Fibroblast of lung (primary cell): ENCODE results near the gene STIM1. TPM values are rescaled to one million over a fixed set of nuclear protein-coding genes. Genes with fewer than 3 reads are reported as not detected.
A peak's percentile ranks its signal among the peaks of the same experiment; 100 is the strongest.

Experiments used
- DNase-seq, 2 donors: peaks; one replicate each; pipeline versions ENCODE4 v3.0.0 to v3.0.0-alpha.2; 2010; ENCODE audit warnings: low read depth in 2 of 2
- H2AFZ ChIP-seq: 2 replicates; pipeline ENCODE4 v1.5.1; 2012; ENCODE audit warnings: low read length, control low read depth, inconsistent platforms
- H3K27ac ChIP-seq: 2 replicates; pipeline ENCODE4 v1.5.1; 2011; ENCODE audit warnings: low read length, control low read depth; ENCODE audit not compliant: insufficient read depth
- H3K27me3 ChIP-seq: 2 replicates; pipeline ENCODE4 v1.5.1; 2011; ENCODE audit warnings: mild to moderate bottlenecking, low read length; ENCODE audit not compliant: control insufficient read depth, insufficient read depth
- H3K36me3 ChIP-seq: 2 replicates; pipeline ENCODE4 v1.5.1; 2011; ENCODE audit warnings: low read length; ENCODE audit not compliant: control insufficient read depth, insufficient read depth
- H3K4me1 ChIP-seq: 2 replicates; pipeline ENCODE4 v1.5.1; 2011; ENCODE audit warnings: low read length; ENCODE audit not compliant: control insufficient read depth, insufficient read depth; ENCODE audit errors: extremely low read depth
- H3K4me2 ChIP-seq: 2 replicates; pipeline ENCODE4 v1.5.1; 2011; ENCODE audit warnings: low read length, control low read depth; ENCODE audit not compliant: insufficient read depth; ENCODE audit errors: extremely low read depth
- H3K4me3 ChIP-seq, 4 experiments: fragments of 200-600 bp in 1 of 4; sonication (generic) in 1 of 4; replicated peaks in 1 of 4; 2 replicates each; pipeline ENCODE4 v1.5.1; 2011 to 2016; ENCODE audit warnings: low read length in 4 of 4, low read depth in 3 of 4, mild to moderate bottlenecking in 3 of 4, control low read depth in 2 of 4, inconsistent platforms in 1 of 4, mixed read lengths in 1 of 4; ENCODE audit not compliant: insufficient read depth in 1 of 4; ENCODE audit errors: control extremely low read depth in 1 of 4
- H3K79me2 ChIP-seq: 2 replicates; pipeline ENCODE4 v1.5.1; 2012; ENCODE audit warnings: mild to moderate bottlenecking, low read length, inconsistent platforms; ENCODE audit not compliant: control insufficient read depth, insufficient read depth
- H3K9ac ChIP-seq: 2 replicates; pipeline ENCODE4 v1.5.1; 2011; ENCODE audit warnings: mild to moderate bottlenecking, low read length, control low read depth; ENCODE audit not compliant: insufficient read depth
- H3K9me3 ChIP-seq: 2 replicates; pipeline ENCODE4 v1.5.1; 2012; ENCODE audit warnings: low read depth, low read length; ENCODE audit not compliant: control insufficient read depth, insufficient read depth
- H4K20me1 ChIP-seq: 2 replicates; pipeline ENCODE4 v1.5.1; 2011; ENCODE audit warnings: low read length; ENCODE audit not compliant: control insufficient read depth, insufficient read depth; ENCODE audit errors: extremely low read depth
- EZH2 ChIP-seq: IDR thresholded peaks from 2 replicates; pipeline ENCODE4 v1.5.1; 2012; ENCODE audit warnings: low read length, control low read depth, mild to moderate bottlenecking; ENCODE audit errors: missing control alignments
- polyA plus RNA-seq, 2 donors: library from polyadenylated mRNA; depleted of rRNA in 1 of 2; stranded (reverse) in 1 of 2; unstranded in 1 of 2; fragments of >200 nt; gene quantifications; 2 replicates each; pipeline ENCODE4 v1.2.1, GENCODE V29; 2011 to 2012; ENCODE audit warnings: missing spikeins in 1 of 2
- total RNA-seq: library from RNA; depleted of rRNA; stranded (reverse); fragments of >200 nt; gene quantifications from 2 replicates; pipeline ENCODE4 v1.2.1, GENCODE V29; 2014
- TF ChIP-seq, protein P1 (sequence below), 2 donors: IDR thresholded peaks in 1 of 2; conservative IDR thresholded peaks in 1 of 2; 1 replicate in 1 of 2; 2 replicates in 1 of 2; pipeline ENCODE4 v1.5.1; 2011 to 2012; ENCODE audit warnings: low read length in 2 of 2, control low read depth in 1 of 2, inconsistent platforms in 1 of 2, low read depth in 1 of 2, mild to moderate bottlenecking in 1 of 2

Gene STIM1
- total and polyA plus RNA-seq, 2 donors (not counting 1 experiment from before 2014, with no cell fraction given) = 38.1 to 44.6 TPM

DNA sequence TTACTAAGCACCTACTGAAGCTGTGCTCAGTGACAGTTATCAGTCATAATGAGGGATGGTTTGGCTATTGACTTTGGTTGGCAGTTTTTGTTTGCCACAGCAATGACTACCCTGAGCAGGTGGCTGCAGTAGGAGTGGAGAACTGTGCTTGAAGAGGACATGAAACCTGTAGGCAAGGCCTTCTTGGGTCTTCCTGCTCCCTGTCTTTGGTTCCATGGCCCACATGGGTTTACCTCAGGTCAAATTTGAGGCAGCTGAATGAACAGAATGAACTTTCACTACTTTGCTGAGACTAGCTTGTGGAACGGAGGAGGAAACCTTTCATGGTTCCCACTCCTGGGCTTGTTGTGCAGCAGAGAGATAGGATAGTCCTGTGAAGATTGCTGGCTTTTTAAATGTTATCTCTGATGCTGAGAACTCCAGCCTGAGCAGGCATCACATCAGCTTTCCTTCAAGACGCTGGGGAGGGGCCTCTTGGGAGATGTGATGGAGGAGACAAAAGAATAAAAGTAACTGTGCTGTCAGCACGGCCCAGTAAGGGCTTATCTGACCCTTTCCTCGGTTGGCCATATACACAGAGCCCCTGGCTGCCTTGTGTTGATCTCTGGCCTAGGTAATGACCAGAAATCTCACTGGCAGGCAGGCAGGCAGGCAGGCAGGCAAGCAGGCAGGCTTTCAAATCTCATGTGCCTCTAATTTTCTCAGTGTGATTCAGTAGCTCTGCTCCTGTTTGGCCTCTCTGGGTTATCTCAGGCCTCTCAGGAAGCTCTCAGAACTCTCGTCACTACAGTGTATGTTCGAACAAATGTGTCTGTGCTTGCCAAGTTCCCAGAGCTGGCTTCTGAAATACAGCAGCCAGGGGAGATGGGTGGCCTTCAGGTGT is 12.0 kb downstream of the STIM1 start:
- Histone ChIP-seq H3K27me3 (no peaks in the 10 kb centered on the region), H3K4me3 (no peak overlapping the region), H2AFZ (no peak overlapping the region), H4K20me1 (no peaks in the 10 kb centered on the region), H3K4me2 (no peak overlapping the region), H3K9ac (no peak overlapping the region), H3K36me3 (no peaks in the 10 kb centered on the region), H3K4me1 (peaks cover 2% of the 10 kb centered on the region), H3K27ac (no peak overlapping the region), H3K79me2 (no peaks in the 10 kb centered on the region), H3K9me3 (no peaks in the 10 kb centered on the region)
- peak in 1 of 2 donors; percentile 12 for DNase-seq
- no peak for TF ChIP-seq EZH2
- TF ChIP-seq, protein P1, sequence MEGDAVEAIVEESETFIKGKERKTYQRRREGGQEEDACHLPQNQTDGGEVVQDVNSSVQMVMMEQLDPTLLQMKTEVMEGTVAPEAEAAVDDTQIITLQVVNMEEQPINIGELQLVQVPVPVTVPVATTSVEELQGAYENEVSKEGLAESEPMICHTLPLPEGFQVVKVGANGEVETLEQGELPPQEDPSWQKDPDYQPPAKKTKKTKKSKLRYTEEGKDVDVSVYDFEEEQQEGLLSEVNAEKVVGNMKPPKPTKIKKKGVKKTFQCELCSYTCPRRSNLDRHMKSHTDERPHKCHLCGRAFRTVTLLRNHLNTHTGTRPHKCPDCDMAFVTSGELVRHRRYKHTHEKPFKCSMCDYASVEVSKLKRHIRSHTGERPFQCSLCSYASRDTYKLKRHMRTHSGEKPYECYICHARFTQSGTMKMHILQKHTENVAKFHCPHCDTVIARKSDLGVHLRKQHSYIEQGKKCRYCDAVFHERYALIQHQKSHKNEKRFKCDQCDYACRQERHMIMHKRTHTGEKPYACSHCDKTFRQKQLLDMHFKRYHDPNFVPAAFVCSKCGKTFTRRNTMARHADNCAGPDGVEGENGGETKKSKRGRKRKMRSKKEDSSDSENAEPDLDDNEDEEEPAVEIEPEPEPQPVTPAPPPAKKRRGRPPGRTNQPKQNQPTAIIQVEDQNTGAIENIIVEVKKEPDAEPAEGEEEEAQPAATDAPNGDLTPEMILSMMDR (conservative IDR thresholded peaks at IDR 0.05 in 1 of 2, IDR thresholded peaks at IDR 0.05 in 1 of 2; ENCODE audit: low read depth in 1 of 2, low read length in 2 of 2) = no peak

GRCh38 chr11:3873712-3874349 is 18.4 kb downstream of the STIM1 start:
- no peaks in the 10 kb centered on the region for H3K36me3 ChIP-seq
- TF ChIP-seq EZH2 = no peak
- TF ChIP-seq, protein P1 (conservative IDR thresholded peaks at IDR 0.05 in 1 of 2, IDR thresholded peaks at IDR 0.05 in 1 of 2; ENCODE audit: low read depth in 1 of 2, low read length in 2 of 2) = no peak
- H3K4me2 ChIP-seq = no peak overlapping the region
- H3K79me2 ChIP-seq = no peaks in the 10 kb centered on the region
- H3K9me3 ChIP-seq = no peaks in the 10 kb centered on the region
- no peak overlapping the region for H3K9ac ChIP-seq
- no peaks in the 10 kb centered on the region for H3K27me3 ChIP-seq
- DNase-seq = no peak
- H2AFZ ChIP-seq = no peak overlapping the region
- H3K4me3 ChIP-seq = no peak overlapping the region
- no peak overlapping the region for H3K27ac ChIP-seq
- H4K20me1 ChIP-seq = no peaks in the 10 kb centered on the region
- H3K4me1 ChIP-seq = no peaks in the 10 kb centered on the region

GRCh38 chr11:3876613-3877012 is 21.1 kb downstream of the STIM1 start:
- no peak for DNase-seq
- TF ChIP-seq, protein P1 (conservative IDR thresholded peaks at IDR 0.05 in 1 of 2, IDR thresholded peaks at IDR 0.05 in 1 of 2; ENCODE audit: low read depth in 1 of 2, low read length in 2 of 2) = no peak
- TF ChIP-seq EZH2 = no peak
- H4K20me1 ChIP-seq = no peaks in the 10 kb centered on the region
- no peaks in the 10 kb centered on the region for H3K9me3 ChIP-seq
- H3K27me3 ChIP-seq = no peaks in the 10 kb centered on the region
- no peaks in the 10 kb centered on the region for H3K79me2 ChIP-seq
- H3K4me1 ChIP-seq = no peaks in the 10 kb centered on the region
- H3K27ac ChIP-seq = no peak overlapping the region
- H2AFZ ChIP-seq = no peak overlapping the region
- no peak overlapping the region for H3K9ac ChIP-seq
- no peak overlapping the region for H3K4me2 ChIP-seq
- H3K4me3 ChIP-seq = no peak overlapping the region
- H3K36me3 ChIP-seq = no peaks in the 10 kb centered on the region
